GM13977 (cell line): ENCODE results near the gene LRRC15.

Experiments
- DNase-seq: peaks from one replicate; pipeline ENCODE4 v3.0.0; 2012; ENCODE audit warnings: low spot score
- in situ Hi-C: fragments of 300-500 bp; cut with MboI; formaldehyde crosslinking; loops from one replicate; pipeline ENCODE4 v1.12.0; 2022; ENCODE audit warnings: low sequenced_read_pairs, low pct_unique_long_range_greater_than_20kb, mixed read lengths, inconsistent platforms; ENCODE audit not compliant: unreplicated experiment
- TF ChIP-seq, protein P1 (sequence below): IDR thresholded peaks from 2 replicates; pipeline ENCODE4 v1.5.1; 2012; ENCODE audit warnings: mild to moderate bottlenecking, control low read depth; ENCODE audit not compliant: insufficient read depth; ENCODE audit errors: extremely low read depth, missing control alignments

LRRC15 gene

GRCh38 chr3:194313560-194314387 lies 55.8 kb downstream of the LRRC15 start:
- no peak for DNase-seq
- in situ Hi-C loops: loop anchor here (5.0 to 25.0 kb wide), 2 partner anchors 526 to 651 kb away; no protein-coding TSS in a partner anchor
- TF ChIP-seq, protein P1, sequence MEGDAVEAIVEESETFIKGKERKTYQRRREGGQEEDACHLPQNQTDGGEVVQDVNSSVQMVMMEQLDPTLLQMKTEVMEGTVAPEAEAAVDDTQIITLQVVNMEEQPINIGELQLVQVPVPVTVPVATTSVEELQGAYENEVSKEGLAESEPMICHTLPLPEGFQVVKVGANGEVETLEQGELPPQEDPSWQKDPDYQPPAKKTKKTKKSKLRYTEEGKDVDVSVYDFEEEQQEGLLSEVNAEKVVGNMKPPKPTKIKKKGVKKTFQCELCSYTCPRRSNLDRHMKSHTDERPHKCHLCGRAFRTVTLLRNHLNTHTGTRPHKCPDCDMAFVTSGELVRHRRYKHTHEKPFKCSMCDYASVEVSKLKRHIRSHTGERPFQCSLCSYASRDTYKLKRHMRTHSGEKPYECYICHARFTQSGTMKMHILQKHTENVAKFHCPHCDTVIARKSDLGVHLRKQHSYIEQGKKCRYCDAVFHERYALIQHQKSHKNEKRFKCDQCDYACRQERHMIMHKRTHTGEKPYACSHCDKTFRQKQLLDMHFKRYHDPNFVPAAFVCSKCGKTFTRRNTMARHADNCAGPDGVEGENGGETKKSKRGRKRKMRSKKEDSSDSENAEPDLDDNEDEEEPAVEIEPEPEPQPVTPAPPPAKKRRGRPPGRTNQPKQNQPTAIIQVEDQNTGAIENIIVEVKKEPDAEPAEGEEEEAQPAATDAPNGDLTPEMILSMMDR: no peak

DNA sequence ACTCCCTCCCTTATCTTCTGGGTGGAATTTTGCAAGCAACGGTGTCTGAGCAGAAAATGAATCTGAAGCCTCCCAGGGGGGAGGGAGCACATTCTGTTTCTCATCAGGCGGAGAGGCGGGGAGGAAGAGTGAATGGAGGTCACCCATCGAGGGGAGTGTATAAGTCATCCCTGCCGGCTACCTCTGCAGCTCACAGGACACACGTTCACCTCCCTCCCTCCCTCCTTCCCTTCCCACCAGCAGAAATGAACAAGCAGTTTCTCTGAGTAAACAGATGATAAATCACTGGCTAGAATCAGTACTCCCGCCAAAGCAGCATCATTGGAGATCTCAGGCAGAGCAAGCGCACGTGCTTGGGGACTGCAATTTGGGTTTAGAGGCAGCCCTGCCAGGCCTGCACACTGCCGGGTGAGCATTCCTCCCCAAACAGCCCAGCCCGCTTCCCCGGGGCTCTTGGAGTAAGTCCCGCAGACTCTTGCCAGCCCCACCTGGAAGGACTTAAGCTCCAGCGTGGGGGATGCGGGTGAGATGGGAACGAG lies 56.7 kb downstream of the LRRC15 start:
- no peak for DNase-seq
- in situ Hi-C loops: loop anchor here (5.0 to 25.0 kb wide), 2 partner anchors 526 to 651 kb away; no protein-coding TSS in a partner anchor

DNA sequence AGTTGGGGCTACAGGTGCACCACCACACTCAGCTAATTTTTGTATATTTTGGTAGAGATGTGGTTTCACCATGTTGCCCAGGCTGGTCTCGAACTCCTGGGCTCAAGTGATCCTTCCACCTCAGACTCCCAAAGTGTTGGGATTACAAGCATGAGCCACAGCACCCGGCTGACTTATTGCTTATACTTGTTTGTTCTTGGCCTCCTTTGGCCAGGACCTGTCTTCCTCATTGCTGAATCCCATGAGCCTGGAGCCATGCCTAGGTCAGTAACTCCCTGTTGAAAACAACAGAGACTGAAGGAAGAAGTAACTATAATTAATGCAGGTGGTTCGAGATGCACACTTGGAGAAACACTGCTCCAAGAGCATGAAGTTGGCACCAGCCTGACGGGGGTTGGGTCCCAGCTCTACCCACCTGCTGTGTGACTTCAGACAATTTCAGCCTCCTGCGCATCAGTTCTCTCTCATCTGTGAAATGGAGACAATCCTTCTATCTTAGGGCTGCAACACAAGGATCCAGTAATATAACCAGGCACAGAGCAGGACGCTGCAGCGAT lies 57.3 kb downstream of the LRRC15 start:
- no peak for DNase-seq
- TF ChIP-seq, protein P1: no peak
- in situ Hi-C loops: loop anchor here (5.0 to 25.0 kb wide), 2 partner anchors 525 to 650 kb away; no protein-coding TSS in a partner anchor

More for the DNA sequence above, 56.7 kb downstream of the LRRC15 start:
- TF ChIP-seq, protein P1: no peak

GRCh38 chr3:194311000-194311399 lies 58.5 kb downstream of the LRRC15 start:
- no peak for DNase-seq
- in situ Hi-C loops: loop anchor here (5.0 to 25.0 kb wide), 2 partner anchors 524 to 649 kb away; no protein-coding TSS in a partner anchor
- TF ChIP-seq, protein P1: no peak

- DNase-seq: no peak
- TF ChIP-seq, protein P1: no peak
- in situ Hi-C loops: loop anchor here (5.0 to 25.0 kb wide), 2 partner anchors 523 to 648 kb away; no protein-coding TSS in a partner anchor
These were observed 59.3 kb downstream of the LRRC15 start for GRCh38 chr3:194310060-194310835.
